OCI-LY3 (cell line): ENCODE results near the gene BRD1.

Experiments
- EZH2phosphoT487 ChIP-seq: fragments of 200-600 bp; shearing (Covaris generic); IDR thresholded peaks from 2 replicates; pipeline ENCODE4 v1.6.1; 2018; ENCODE audit warnings: antibody characterized with exemption, mixed run types, low read depth
- TF ChIP-seq, protein P1 (sequence below): fragments of 200-600, 300-600 bp; sonication (generic); IDR thresholded peaks from 2 replicates; pipeline ENCODE4 v1.5.1; 2014; ENCODE audit warnings: antibody characterized with exemption, low read length, low read depth

GRCh38 chr22:49771266-49772065, 56.2 kb downstream of the BRD1 start:
- TF ChIP-seq, protein P1, sequence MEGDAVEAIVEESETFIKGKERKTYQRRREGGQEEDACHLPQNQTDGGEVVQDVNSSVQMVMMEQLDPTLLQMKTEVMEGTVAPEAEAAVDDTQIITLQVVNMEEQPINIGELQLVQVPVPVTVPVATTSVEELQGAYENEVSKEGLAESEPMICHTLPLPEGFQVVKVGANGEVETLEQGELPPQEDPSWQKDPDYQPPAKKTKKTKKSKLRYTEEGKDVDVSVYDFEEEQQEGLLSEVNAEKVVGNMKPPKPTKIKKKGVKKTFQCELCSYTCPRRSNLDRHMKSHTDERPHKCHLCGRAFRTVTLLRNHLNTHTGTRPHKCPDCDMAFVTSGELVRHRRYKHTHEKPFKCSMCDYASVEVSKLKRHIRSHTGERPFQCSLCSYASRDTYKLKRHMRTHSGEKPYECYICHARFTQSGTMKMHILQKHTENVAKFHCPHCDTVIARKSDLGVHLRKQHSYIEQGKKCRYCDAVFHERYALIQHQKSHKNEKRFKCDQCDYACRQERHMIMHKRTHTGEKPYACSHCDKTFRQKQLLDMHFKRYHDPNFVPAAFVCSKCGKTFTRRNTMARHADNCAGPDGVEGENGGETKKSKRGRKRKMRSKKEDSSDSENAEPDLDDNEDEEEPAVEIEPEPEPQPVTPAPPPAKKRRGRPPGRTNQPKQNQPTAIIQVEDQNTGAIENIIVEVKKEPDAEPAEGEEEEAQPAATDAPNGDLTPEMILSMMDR = no peak
- no peak for TF ChIP-seq EZH2phosphoT487
